GM12872 (cell line): Measurements from ENCODE around the gene TECPR1.

Source experiments
- TF ChIP-seq, protein P1 (sequence below): IDR thresholded peaks from 3 replicates; pipeline ENCODE4 v1.5.1; 2011; ENCODE audit warnings: low read depth, mild to moderate bottlenecking, low read length, moderate library complexity; ENCODE audit not compliant: insufficient read depth

Gene TECPR1

DNA sequence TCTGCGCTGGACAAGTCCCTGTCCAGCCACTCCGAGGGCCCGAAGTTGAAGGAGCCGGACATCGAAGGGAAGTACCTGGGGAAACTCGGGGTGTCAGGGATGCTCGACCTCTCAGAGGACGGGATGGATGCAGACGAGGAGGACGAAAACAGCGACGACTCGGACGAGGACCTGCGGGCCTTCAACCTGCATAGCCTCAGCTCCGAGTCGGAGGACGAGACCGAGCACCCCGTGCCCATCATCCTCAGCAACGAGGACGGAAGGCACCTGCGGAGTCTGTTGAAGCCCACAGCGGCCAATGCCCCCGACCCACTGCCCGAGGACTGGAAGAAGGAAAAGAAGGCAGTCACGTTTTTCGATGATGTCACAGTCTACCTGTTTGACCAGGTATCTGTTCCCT is 57.8 kb downstream of the TECPR1 start:
- TF ChIP-seq, protein P1, sequence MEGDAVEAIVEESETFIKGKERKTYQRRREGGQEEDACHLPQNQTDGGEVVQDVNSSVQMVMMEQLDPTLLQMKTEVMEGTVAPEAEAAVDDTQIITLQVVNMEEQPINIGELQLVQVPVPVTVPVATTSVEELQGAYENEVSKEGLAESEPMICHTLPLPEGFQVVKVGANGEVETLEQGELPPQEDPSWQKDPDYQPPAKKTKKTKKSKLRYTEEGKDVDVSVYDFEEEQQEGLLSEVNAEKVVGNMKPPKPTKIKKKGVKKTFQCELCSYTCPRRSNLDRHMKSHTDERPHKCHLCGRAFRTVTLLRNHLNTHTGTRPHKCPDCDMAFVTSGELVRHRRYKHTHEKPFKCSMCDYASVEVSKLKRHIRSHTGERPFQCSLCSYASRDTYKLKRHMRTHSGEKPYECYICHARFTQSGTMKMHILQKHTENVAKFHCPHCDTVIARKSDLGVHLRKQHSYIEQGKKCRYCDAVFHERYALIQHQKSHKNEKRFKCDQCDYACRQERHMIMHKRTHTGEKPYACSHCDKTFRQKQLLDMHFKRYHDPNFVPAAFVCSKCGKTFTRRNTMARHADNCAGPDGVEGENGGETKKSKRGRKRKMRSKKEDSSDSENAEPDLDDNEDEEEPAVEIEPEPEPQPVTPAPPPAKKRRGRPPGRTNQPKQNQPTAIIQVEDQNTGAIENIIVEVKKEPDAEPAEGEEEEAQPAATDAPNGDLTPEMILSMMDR: no peak

DNA sequence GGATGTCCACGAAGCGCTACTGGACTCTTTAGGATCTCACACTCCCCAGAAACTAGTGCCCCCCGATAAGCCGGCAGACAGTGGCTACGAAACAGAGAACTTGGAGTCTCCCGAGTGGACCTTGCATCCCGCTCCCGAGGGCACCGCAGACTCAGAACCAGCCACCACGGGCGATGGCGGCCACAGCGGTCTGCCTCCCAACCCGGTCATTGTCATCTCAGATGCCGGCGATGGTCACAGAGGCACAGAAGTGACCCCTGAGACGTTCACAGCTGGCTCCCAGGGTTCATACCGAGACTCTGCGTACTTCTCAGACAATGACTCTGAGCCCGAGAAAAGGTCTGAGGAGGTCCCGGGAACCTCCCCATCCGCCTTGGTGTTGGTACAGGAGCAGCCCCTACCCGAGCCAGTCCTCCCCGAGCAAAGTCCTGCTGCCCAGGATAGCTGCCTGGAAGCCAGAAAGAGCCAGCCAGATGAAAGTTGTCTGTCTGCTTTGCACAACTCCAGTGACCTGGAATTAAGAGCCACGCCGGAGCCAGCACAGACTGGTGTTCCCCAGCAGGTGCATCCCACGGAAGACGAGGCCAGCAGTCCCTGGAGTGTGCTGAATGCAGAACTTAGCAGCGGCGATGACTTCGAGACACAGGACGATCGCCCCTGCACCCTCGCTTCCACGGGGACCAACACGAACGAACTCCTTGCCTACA is 58.4 kb downstream of the TECPR1 start:
- TF ChIP-seq, protein P1: no peak

DNA sequence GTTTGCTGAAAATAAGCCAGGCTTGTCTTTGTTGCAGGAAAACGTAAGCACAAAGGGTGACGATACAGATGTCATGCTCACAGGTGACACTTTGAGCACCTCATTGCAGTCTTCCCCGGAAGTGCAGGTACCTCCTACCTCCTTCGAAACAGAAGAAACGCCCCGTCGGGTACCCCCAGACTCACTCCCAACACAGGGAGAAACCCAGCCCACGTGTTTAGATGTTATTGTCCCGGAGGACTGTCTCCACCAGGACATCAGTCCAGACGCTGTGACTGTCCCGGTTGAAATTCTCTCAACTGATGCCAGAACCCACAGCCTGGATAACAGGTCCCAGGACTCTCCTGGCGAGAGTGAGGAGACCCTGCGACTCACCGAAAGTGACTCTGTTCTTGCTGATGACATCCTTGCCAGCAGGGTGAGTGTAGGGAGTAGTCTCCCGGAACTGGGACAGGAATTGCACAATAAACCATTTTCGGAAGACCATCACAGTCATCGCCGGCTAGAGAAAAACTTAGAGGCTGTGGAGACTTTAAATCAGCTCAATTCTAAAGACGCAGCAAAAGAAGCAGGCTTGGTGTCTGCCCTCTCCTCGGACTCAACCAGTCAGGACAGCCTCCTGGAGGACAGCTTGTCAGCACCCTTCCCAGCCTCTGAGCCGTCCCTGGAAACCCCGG is 59.1 kb downstream of the TECPR1 start:
- TF ChIP-seq, protein P1: no peak

DNA sequence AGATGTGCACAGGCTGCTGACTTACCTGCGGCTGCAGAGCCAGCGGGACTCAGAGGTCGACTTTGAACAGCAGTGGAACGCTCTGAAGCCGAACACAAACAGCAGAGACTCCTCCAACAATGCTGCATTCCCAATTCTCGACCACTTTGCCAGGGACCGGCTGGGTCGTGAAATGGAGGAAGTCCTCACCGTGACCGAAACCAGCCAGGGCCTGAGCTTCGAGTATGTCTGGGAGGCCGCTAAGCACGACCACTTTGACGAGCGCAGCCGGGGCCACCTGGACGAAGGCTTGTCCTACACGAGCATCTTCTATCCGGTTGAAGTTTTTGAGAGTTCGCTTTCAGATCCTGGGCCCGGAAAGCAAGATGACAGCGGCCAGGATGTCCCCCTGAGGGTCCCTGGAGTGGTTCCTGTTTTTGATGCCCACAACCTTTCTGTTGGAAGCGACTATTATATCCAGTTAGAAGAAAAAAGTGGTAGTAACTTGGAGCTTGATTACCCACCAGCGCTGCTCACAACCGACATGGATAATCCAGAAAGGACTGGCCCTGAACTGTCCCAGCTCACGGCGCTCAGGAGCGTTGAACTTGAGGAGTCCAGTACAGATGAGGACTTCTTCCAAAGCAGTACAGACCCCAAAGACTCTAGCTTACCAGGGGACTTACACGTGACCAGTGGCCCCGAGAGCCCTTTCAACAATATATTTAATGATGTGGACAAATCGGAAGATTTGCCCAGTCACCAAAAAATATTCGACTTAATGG is 60.2 kb downstream of the TECPR1 start:
- TF ChIP-seq, protein P1: no peak

DNA sequence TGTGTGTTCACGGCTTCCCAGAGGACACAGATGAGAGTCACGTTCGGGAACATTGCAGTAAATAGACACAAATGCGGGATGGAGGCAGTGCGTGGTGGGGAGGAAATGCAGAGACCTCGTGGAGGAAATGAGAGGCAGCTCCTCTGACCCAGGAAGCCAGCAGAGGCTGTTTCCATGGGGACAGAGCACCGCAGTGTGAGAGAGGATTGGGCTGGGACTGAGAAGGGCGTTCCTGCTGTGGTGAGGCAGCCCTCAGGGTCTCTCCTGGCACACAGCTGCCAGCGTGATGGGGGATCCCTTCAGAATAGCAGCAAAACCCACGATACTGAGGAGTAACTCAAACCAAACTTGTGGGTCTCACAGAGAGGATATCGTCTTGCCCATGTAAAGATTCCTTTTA is 62.5 kb downstream of the TECPR1 start:
- TF ChIP-seq, protein P1: no peak

DNA sequence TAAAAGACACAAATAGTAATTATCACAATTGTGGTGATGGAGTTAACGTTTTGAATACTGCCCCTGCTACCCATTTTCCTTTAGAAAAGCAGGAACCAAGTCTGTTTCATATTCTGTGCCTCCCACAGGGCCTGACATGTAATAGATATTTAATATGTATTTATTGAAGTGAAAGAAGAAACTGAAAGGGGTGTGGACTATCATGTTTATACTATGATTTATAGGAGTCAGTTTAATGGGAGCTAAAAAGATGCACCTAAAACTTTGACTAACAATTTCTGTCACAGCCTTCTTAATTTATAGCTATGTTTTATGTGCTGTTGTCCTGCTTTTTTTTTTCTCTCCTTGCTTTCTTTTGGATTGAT is 64.9 kb downstream of the TECPR1 start:
- TF ChIP-seq, protein P1: no peak

DNA sequence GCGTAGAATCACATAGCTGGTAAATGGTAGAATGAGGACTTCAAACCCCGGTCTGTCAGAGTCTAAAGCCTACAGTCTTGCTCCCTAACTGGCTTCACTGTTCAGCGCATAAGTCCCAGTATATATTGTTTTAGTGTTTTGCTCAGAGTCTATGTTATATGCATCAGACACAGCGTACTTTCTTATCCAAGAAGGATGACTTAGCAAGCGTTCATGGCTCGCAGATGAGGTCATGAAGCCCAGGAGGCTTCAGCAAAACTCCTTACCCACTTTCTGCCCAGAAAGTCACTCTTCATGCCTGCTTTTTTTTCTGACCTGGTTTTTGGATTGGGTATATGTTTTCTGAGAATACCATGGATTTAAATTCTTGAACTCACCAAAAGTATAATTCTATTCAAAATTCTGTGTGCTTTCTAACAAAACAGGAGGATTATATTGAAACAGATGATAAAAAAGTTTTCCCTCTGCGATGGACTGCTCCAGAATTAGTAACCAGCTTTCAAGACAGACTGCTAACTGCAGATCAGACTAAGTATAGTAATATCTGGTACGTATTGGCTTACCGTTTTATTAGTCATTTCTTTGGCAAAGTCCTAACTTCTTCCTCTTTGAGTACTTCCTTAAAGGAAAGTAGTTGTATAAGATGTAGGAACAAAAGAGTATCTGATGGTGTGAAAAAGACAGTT is 65.4 kb downstream of the TECPR1 start:
- TF ChIP-seq, protein P1: no peak
